GM19351 (cell line): ENCODE results near the gene IQGAP2.
"Not testable (repeated sequence)": the region's sequence is repeated elsewhere in the genome, so short reads cannot be mapped to it uniquely, and the experiment has no call there.

Source experiments
- ATAC-seq: cut with Tn5 transposase; IDR thresholded peaks from one replicate; pipeline ENCODE4 v1.9.1; 2021; ENCODE audit warnings: mild to moderate bottlenecking, moderate library complexity; ENCODE audit not compliant: unreplicated experiment

Gene IQGAP2

GRCh38 chr5:76402886-76403765, at the start of gene IQGAP2:
Gene IQGAP2 (plus strand): TSS chr5:76403285. CDS start chr5:76403546, 261 bp downstream.
- peak; percentile 58 for ATAC-seq

- ATAC-seq = no peak
These were observed 46.2 kb upstream of the IQGAP2 start for GRCh38 chr5:76356887-76357286.

DNA sequence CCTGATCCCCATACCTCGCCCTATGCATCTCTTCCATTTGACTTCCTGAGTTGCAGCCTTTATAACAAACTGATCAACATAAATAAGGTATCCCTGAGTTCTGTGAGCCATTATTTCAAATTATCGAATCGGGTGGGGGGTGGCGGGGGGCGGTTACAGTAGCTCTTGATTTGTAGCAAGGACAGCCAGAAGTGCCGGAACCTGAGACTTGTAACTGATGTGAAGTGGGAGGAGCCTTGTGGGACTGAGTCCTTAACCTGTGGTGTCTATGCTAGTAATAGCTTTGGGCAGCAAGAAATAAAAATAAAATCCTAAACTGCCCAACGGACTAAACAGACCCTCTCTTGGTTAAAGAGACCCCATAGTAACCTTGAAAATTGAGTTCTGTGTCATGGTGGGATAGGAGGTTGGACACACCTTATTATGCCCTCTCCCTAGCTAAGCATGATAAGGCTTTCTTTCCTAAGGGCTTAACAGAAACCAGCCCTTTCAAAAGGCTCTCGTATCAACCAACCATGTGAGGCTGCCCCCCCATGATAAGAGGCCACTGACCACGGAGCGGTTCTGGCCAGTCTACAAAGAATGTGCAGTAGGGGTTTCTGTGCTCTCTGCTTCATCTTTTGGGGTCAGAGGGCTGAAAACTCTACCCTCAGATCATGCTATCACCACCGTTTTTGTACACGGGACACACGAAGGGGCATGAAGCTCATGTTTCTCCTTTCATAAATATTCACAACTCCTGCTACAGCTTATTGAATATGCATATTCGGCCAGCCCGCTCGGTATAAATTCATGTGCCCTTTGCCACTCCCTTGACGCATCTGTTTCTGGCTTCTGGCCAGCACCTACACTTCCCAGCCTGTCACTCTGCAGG, 39.5 kb upstream of the IQGAP2 start:
- no peak for ATAC-seq

DNA sequence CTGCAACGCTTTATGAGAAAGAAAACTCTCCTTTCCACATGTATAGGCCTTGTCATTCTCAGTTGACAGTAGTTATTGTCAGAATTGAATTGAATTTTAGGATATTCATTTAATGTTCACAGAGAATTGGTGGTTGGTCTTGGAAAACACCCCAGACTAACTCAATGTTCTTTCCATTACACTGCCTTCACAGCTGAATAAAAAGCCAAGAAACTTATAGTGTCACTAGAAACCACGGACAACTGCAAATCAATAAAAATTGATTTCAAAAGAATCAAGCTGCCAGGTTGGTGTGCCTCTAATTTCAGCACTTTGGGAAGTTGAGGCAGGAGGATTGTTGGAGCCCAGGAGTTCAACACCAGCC, 38.9 kb upstream of the IQGAP2 start:
- ATAC-seq = no peak

DNA sequence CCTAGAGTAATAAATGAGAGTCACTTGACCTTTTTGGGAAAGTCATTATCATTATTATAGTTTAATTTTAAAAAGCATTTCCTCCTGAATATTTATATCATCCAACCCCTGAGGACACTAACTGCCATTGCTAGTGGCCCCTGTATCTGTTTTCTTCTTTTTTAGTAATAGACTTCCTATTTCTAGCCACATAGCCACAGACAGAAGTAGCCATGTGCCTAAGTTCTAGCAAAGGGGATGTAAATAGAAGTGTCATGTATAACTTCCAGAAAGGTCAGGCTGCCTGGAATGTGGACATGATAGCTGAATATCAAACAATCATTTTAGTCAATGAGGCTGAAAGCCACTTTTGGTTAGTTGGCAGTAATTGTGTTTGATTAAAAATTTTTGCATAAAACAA, 37.5 kb upstream of the IQGAP2 start:
- no peak for ATAC-seq

DNA sequence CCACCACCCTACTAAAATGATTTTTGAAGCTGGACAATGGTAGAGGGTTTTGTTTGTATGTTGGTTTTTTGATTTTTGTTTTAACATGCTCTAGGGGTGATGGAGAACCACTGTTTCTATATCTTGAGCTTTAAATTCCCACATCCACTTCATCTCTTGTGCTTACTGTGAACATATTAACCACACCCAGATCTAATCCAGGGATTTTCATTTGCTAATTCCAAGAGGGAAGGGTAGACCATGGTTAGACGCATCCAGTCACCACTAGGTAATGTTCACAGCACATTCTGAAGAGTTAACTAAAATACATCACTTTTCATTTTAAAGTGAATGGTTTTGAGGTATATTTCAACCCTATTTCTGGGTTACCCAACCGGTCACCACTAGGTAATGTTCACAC, 36.5 kb upstream of the IQGAP2 start:
- no peak for ATAC-seq

DNA sequence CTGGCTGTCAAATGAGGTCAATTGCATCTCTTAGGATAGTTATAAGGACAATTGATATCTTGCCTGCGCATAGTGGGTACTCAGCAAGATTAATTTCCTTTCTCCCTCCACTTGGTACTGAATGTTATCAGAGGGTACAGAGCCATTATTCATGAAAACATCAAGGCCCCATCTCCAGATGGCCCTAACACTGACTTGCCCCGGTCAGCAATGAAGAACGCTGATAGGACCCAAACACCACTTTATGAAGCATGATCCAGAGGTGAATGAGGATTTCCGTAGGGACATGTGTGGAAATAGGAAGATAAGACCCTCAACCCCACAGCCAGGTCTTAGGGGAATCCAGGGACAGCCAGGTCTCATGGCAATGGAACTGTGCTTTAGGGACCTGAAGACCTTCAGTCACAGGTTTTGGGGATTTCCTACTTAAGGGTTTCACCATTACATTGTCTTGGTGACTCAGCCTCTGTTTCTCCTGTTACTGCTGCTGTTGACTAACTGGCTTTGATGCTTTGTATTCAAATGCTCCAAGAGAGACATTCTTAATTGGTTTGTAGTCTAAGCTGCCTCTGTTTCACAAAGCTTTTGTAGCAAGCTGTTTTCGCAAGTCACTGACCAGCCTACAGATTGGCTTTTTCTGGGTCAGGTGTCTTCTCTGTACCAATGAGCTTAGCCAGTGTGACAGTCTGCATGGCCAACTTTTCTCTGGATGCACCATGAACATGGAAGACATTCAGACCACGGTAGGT, 35.3 kb upstream of the IQGAP2 start:
- no peak for ATAC-seq

DNA sequence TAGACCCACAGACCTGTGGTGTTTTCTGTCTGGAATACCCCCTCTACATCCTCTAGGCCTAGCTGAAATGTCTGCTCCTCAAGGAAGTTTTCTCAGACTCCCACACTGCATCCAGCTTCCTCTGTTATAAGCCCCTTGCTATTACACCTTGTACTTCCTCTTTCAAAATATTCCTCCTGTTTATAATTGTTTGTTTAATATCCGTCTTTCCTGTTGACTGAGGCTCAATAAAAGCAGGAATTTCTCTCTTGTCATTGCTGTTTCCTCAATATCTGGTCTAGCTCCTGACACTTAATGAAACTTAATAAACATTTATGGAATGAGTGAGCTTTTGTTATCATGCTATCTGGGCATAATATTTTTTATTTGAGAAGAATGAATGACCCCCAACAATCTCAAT, 34.1 kb upstream of the IQGAP2 start:
- no peak for ATAC-seq

DNA sequence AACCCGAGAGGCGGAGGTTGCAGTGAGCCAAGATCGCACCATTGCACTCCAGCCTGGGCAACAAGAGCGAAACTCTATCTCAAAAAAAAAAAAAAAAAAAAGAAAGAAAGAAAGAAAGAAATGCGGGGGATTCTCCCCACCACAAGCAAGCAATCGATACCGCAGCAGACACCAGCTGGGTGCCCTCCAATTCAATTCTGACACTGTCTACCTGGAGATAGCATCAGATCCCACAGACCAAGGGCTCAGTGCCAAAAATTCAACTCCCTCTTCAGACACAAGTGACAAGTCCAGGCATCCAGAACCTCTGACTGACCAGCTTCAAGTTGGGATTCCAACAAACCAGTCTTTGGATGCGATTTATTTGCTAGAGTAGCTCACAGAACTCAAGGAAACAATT, 33.4 kb upstream of the IQGAP2 start:
- ATAC-seq = not testable (repeated sequence)

DNA sequence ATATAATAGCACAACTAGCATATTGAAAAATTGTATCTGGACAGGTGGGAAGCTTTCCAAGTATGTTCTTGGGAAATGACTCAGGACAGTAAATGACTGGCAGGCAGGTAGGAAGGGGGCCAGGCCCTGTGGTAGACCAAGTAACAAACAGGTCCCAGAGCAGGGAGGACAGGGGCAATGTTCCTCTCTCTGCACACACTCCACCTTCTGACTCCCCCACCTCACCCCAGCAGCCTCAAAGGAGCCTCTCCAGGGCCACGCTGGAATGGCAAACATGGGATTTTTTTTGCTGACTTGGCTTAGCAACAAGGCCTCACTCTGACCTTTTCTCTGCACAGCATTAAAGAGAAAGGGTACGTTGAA, 31.1 kb upstream of the IQGAP2 start:
- no peak for ATAC-seq

DNA sequence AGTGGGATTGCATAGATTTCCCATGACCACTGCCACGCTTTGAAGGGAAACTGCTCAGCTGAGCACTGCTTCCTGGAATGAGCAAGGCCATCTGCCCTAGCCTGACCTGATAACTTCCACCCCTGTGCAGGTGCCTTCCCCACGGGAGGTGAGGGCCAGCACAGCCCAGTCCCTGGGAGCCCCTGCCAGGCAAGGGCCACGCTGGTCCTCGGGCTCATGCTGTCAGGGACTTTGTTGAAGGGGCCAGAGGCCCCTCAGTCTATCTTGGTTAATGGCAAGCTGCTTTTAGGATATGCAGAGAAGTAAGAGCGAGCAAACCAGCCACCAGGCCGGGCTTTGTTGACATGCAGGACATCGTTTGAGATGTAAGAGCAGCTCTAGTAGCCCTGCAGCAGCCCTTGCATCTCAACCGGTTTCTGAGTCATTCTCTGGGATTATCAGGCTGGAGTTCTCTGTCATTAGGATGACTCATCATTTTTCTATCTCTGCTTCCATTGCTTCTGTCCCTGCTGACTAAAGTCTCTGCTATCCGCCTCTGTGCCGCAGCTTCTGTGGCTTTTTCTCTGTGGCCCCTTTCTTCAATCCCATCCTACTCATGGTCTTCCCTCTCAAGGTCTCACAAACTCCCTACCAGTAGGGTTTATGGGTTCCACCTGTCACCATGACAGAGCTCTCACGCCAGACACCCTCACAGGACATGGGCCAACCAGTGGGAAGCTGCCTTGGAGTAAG, 30.6 kb upstream of the IQGAP2 start:
- ATAC-seq = no peak

DNA sequence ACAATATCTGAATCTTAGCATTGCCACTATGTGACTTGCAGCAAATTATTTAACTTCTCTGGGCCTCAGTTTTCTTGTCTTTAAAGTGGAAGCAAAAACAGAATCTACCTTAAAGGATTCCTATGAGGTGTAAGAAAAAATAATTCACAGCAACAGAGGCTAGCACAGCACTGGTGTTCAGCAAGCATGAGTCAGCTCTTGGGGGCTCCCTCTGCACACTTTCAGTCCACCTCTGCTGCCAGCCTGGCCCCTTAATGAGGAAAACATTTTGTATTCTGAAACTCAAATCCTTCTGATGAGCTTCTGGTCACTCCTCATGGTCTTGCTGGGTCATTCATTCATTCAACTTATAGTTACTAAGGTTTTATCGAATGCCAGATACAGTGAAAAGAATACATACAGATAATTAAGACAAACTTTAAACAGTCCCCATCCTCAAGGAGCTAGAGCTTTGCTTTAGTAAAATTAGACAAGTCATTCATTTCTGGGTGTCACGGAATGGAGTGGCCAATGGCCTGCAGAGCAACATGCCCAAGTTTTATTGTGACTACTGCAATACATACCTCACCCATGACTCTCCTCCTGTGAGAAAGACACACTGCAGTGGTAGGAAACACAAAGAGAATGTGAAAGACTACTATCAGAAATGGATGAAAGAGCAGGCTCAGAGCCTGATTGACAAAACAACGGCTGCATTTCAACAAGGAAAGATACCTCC, 26.8 kb upstream of the IQGAP2 start:
- no peak for ATAC-seq

DNA sequence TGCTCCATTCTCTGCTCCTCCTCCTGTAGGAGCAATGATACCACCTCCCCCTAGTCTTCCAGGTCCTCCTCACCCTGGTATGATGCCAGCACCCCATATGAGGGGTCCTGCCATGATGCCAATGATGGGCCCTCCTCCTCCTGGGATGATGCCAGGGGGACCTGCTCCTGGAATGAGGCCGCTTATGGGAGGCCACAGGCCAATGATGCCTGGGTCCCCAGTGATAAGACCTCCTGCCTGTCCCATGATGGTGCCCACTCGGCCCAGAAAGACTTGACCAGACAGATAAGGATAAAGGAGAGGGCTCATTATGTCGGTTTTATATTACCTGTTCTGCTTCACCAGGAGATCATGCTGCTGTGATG, 26.2 kb upstream of the IQGAP2 start:
- ATAC-seq = no peak

DNA sequence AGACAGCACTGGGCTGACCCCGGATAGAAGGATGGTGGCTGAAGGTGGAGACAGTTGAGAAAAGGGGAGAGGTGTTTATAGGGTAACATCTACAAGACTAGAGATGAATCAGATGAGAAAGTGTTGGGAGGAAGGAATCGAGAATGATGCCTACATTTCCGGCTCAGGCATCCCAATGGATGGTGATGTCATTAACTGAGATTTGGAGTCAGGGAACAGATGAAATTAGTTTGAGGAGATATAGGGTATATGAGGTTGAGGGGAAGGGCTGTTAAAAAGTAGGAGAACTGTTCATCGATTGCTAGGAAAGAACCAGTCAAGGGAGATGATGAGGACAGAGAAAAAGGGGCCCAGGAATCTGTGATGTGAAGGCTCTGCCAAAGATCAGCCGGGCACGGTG, 24.7 kb upstream of the IQGAP2 start:
- no peak for ATAC-seq

DNA sequence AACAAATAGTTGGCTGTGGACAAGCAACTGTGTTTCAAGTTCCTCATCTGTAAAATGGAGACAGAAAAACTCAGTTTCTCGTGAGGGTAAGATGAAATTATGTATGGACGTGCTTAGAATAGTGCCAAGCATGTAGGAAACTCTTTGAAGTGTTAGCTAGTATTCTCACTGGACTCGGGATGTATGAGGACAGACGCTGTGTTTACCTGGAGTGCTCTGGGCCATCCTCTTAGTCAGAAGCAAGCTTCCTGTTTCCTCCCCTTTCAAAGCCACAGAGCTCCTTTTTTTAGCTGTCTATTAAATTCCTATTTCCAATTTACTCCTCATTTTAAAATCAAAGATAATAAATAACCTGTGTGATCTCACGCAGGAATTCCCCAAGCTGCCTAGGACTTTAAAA, 23.8 kb upstream of the IQGAP2 start:
- no peak for ATAC-seq

DNA sequence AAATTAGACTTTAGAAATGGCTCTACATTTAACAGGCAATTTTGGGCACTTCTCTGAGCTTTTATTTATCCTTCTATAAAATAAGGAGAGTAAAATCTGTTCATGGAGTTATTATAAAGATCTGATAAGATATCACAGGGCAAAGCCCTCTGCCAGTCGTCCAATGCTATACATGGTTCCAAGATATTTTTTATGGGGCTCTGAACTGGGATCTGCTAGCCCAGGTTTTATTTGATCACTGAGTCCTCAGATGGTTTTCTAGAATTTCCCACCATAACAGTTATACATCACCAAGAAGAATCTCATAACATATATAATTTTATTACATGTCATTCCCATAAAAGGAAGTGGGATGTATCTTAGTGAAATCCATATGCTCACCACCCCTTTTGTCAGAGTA, 23.2 kb upstream of the IQGAP2 start:
- ATAC-seq = no peak

- no peak for ATAC-seq
These were observed 22.6 kb upstream of the IQGAP2 start for GRCh38 chr5:76380346-76381066.

DNA sequence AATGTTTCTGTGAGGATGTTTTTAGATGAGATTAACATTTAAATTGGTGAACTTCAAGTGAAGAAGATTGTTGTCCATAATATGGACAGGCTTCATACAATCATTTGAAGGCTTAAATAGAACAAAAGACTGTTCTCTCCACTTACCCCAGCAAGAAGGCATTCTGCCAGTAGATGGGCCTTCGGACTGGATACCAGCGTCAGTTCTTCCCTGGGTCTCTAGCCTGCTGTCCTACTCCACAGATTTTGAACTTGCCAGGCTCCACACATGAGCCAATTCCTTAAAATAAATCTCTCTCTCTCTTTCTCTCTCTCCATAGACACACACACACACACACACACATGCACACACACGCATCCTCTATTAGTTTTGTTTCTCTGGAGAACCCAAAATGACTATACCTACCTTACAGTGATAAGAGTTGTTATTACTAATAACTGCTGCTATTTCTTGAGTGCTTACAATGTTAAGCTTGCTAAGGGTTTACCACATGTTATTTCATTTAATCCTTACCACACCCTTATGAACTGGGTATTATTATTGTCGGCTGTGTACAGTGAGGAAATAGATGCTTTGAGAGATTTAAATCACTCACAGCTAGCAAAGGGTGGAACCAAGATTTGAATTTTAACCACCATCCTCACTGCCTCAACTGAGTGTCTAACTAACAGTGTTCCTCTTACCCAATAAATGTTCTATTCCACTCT, 19.8 kb upstream of the IQGAP2 start:
- ATAC-seq = no peak

DNA sequence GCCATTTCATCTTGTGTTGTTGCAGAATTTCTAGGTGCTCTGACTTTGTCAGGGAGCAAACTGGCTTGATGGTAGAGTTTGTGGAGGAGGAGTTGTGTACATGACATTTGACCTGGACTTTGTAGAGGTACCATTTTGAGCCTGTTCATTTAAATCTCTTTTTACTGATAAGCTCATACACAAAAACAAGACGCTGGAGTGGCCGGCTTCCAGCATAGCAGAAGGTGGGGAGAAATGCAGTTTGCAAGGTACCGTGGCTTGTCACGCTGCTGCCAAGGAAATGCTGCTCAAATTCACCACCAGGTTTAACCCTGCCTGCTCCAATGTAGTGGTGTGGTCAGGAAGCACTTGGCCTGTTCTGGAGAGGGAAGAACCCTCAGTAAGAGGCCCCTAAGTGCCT, 18.9 kb upstream of the IQGAP2 start:
- ATAC-seq = no peak
